COR-L47 (cell line): Measurements from ENCODE around the gene TTC31.

Experiments used
- DNase-seq: peaks from one replicate; lab custom pipeline; 2025; lab: John Stamatoyannopoulos, UW

The TTC31 gene

DNA sequence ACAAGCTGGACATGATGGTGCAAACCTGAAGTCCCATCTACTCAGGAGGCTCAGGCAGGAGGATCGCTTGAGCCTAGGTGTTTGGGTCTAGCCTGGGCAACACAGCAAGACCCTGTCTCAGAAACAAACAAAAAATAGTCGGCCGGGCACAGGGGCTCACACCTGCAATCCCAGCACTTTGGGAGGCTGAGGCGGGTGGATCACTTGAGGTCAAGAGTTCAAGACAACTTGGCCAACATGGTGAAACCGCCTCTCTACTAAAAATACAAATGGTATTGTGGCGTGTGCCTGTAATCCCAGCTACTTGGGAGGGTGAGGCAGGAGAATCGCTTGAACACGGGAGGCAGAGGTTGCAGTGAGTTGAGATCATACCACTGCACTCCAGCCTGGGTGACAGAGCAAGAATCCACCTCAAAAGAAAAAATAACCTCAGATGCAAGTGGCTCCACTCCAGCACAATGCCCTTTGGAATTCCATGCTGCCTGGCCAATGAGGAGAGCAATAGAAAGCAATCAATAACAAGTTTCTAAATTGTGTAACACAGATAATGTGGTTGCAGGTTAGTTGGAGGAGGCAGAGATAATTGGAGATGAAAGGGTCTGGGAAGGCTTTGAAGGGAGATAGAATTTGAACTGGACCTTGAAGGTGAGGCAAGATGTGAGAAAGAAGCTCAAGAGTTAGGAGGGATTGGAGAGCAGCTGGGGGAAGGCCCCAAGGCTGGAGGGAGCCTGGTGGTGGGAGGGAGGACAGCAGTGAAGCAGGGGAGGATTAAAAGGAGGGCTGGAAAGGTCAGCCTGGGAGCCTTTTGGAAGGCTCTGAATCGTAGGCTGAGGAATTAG lies 6.0 kb downstream of the TTC31 start:
- no peak for DNase-seq

GRCh38 chr2:74489906-74490305 lies 7.0 kb downstream of the TTC31 start:
- DNase-seq, result no peak

- no peak for DNase-seq
Measured at GRCh38 chr2:74491648-74492544, 9.0 kb downstream of the TTC31 start.

GRCh38 chr2:74493546-74493945 lies 10.7 kb downstream of the TTC31 start:
- no peak for DNase-seq

DNA sequence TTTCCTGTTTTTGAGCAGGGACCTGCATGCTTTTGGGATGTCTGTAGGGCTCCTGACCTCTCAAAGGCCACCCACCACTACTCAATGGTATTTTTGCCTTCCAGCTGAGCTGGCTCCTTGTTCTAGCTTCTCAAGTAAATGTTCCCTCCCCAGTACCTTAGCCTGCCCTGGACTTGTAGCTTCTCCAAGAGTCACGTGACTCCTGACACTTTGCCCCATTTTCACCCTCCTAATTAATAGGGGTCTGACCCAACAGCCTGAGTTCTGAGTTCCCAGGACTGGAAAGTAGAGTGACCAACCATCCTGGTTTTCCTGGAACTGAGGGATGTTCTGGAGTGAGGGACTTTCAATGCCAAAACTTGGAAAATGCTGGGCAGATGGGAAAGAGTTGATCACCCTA lies 12.6 kb downstream of the TTC31 start:
- no peak for DNase-seq

DNA sequence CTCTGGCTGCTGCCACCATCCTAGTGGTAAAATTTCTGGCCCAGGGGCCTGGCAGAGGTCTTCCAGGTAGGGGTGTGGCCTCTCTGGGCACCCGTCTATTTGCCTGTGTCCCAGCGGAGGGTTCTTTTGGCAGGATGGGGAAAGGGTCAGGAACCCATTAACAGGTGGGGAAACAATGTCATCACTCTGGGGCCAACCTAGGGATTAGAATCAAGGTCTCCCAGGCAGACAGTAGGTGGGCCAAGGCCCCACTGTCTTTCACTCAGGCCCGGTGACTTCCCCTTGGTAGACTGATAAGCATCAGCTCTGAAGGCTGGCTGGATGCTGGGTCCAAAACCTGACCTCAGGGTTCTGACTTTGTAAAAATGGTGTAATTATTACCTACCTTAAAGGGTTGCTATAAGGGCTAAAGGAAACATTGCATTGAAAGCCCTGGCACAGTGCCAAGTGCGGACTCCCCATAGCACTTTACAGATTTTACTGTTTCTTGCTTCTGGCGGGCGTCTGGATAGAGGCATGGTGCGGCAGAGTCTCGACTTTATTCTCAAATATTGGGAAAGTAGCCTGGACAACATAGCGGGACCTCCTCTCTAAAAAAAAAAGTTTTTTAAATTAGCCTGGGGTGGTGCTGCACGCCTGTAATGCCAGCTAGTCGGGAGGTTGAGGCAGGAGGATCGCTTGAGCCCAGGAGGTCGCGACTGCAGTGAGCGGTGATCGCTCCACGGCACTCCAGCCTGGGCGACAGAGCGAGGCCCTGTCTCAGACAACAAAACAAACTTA lies 14.3 kb downstream of the TTC31 start:
- DNase-seq, result no peak

GRCh38 chr2:74497777-74498499 lies 15.1 kb downstream of the TTC31 start:
- DNase-seq, result no peak

GRCh38 chr2:74498500-74499266 lies 15.8 kb downstream of the TTC31 start:
- no peak for DNase-seq

GRCh38 chr2:74499267-74499939 lies 16.5 kb downstream of the TTC31 start, which contains the start of gene LBX2:
TSS of gene LBX2 (minus strand) at chr2:74499603. CDS start at chr2:74499537, 66 bp downstream.
- no peak for DNase-seq

DNA sequence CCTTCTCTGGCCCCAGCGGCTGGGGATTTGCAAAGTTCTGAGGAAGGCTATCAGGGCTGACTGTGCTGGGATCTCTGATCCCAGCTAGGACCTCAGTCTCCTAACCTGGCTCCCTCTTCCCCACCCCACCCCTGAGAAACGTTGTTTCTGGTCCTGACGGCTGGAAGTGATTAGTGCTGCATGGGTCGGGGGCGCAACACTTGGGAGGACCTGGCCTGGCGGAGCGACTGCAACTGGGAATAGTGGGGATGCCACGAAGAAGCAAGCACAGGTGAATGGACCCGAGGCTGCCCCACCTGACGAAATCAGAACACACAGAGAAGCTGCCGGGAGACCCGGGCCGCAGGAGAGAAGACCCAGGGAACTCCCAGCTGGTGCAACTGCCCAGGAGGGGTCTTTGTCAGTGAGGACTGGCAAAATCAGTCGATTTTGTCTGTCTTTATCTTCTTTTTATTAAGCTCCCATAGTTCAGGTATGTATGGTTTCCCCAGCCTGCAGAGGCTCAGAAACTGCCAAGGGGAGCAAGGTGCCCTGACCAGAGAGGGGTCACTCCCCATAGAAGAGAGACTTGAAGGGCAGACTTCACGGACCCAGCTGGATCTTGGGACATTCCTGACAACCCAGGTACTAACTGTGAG lies 17.2 kb downstream of the TTC31 start:
- DNase-seq, result no peak

DNA sequence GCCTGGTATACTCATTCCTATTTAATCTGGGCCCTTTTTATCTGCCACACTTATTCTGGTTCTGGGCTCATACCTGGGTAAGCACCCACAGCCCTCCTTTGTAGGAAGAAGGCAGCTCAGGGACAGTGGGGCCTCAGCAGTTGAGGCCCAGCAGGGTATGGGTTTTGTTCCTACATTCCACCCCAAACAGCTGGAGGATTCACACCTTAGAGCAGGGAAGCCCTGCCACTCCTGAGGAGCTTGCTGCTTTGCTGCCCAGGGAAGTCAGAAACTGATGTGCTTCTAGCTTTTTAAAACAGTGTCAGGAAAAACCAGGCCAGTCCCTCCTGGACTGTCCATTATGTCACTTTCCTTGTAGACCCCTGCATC lies 17.7 kb downstream of the TTC31 start:
- no peak for DNase-seq

DNA sequence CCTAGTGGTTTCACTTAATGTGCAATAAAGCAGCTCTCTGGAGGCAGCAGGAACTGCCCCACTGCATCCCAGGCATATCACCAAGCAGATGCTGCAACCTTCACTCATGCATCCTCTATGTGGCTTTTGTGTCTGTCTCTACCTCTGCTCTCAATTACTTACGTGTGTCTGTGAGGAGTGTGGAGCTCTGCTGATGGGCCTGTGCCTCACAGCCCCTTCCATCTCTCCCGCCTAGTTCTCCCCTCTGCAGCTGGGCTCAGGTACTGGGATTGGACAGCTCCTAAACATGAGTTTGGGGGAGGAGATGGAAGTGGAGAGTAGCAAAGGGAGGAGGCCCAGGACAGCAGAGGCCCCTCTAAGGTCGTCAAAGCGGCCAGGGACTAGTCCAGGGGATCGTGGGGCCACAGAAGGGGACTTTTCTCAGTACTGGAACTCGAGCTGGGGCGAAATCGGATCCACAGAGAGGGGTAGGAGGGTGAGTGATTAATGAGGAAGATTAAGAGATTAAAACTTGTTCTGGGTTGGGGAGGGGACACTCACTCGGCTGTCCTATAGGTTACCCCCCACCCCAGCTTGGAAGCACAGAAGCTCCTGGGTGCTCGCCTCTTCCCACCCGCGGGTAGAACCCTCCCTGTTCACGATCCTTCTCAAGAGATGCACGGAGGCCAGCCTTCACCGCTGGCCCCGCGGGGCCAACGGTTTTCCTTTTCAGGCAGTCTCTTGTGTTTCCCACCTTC lies 18.6 kb downstream of the TTC31 start:
- no peak for DNase-seq

GRCh38 chr2:74502147-74502719 lies 19.4 kb downstream of the TTC31 start:
- DNase-seq, result no peak

- DNase-seq, result no peak
Measured at GRCh38 chr2:74502720-74503505, 20.0 kb downstream of the TTC31 start.

DNA sequence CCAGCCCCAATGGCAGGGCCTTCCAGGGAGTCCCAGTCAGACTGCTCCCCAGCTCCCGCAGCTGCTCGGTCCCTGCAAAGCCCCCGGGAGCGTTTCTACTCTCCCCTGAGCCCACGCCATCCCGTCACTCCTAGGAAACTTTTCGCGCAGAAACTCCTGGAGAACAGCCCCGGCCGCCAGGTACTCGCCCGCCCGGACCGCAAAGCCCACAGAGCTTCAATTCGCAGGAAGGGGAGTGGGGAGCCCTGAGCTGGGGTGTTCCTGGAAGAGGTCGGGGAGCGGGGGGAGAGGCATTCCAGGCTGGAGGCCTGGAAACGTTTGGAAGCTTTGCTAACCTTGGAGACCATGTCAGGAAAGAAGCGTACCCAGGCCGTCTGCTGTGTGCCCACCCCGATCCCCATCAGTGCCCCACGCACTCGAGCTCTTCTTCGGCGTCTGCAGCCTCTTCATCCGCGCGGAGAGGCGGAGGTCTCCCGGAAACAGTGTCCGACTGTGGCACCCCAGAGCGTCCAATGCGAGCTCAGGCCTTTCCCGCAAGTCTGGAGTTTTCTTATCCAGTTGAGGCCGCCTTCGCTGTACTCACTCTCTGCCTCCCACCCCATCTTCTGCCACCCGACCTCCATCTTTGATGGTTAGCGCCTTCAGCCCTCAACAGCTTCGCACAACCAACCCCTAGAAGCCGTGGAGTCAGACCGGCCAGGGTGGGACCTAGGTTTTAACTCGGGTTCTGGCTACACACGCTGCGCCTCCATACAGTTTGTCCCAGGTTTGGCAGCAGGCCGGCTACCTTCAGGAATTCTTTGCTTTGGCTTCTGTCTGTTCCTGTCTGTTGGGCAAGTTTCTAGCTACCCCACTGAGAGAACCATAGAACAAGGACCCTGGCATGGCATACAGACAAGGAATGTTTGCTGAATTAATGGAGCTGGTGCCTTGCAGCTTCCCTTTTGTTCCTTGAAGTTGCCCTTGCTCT lies 20.9 kb downstream of the TTC31 start:
- no peak for DNase-seq

DNA sequence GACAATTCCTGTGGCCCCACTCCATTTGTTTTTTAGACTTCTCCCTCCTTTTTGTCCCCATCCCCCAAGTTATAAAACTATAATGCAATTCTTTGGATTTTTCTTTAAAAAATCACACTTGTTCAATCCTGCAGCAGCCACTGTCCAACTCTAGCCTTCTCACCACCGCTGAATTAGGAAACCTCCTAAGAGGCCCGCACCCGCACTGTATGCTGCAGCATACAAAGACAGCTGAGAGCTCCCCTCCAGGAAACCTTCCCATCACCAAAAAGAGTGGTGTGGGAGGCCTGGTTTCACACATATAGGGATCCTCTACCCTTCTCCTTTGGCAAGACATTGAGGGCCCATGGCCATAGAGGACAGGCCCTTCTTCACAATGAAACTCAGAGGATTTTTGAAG lies 21.7 kb downstream of the TTC31 start:
- DNase-seq, result no peak
